Transverse colon (tissue), 4 donors: ENCODE results near the gene MYOT. TPM values are rescaled to one million over a fixed set of nuclear protein-coding genes. Genes with fewer than 3 reads are reported as not detected.

ENCODE experiments used
- DNase-seq: peaks from one replicate; pipeline ENCODE4 v3.0.0-alpha.2; 2019
- H3K27ac ChIP-seq, 4 donors: fragments of 200-600 bp; sonication (generic); 2 replicates each; pipeline ENCODE4 v1.5.1; 2016 to 2018; ENCODE audit warnings: inconsistent platforms in 4 of 4
- H3K27me3 ChIP-seq: fragments of 200-600 bp; sonication (generic); 2 replicates; pipeline ENCODE4 v1.5.1; 2017; ENCODE audit warnings: inconsistent platforms
- H3K36me3 ChIP-seq, 4 donors: fragments of 200-600 bp; sonication (generic); 2 replicates each; pipeline ENCODE4 v1.5.1; 2017 to 2019; ENCODE audit warnings: inconsistent platforms in 4 of 4
- H3K4me1 ChIP-seq, 4 donors: fragments of 200-600 bp; sonication (generic); 2 replicates each; pipeline ENCODE4 v1.5.1; 2017 to 2020; ENCODE audit warnings: inconsistent platforms in 4 of 4
- H3K4me3 ChIP-seq, 4 donors: fragments of 200-600 bp; sonication (generic); 1 replicate in 1 of 4; 2 replicates in 3 of 4; pipeline versions ENCODE4 v1.5.1 to v1.6.1; 2017 to 2019; ENCODE audit warnings: inconsistent platforms in 4 of 4
- H3K9me3 ChIP-seq, 2 donors: fragments of 200-600 bp; sonication (generic); 2 replicates each; pipeline ENCODE4 v1.5.1; 2017 to 2019; ENCODE audit warnings: inconsistent platforms in 2 of 2
- EP300 ChIP-seq: sonication (generic); formaldehyde crosslinking; IDR thresholded peaks from one replicate; pipeline ENCODE4 v1.6.1; 2017; ENCODE audit warnings: antibody characterized with exemption, low read depth
- POLR2A ChIP-seq: fragments of 450-650 bp; IDR thresholded peaks from one replicate; pipeline ENCODE4 v1.6.1; 2016; ENCODE audit warnings: antibody characterized with exemption, mild to moderate bottlenecking, moderate library complexity
- POLR2AphosphoS5 ChIP-seq, 3 donors: sonication (generic); formaldehyde crosslinking; IDR thresholded peaks; one replicate each; pipeline ENCODE4 v1.6.1; 2016; ENCODE audit warnings: antibody characterized with exemption in 3 of 3
- WGBS, 2 donors: methylation state at CpG; one replicate each; pipeline ENCODE4 v1.1.5; 2018; ENCODE audit warnings: low coverage in 1 of 2; 5-methylcytosine and 5-hydroxymethylcytosine counted together
- in situ Hi-C, 4 donors: fragments of 200-750 bp; cut with MboI; loops; one replicate each; pipeline versions ENCODE4 v1.15.0 to v1.15.1; 2017; ENCODE audit warnings: low sequenced_read_pairs in 3 of 4, low pct_ligation_motif_present in 1 of 4, low pct_unique_long_range_greater_than_20kb in 1 of 4
- intact Hi-C: fragments of 100-400 bp; cut with DNase I; formaldehyde crosslinking; loops from one replicate; pipeline ENCODE4 v1.15.1; 2023; ENCODE audit warnings: low total_unique reads
- total RNA-seq, 4 donors: library from RNA; depleted of rRNA; stranded (reverse); fragments of >200 nt; gene quantifications; one replicate each; pipeline ENCODE4 v1.1.0, GENCODE V29; 2016
- TF ChIP-seq, protein P1 (sequence below), 5 experiments: fragments of 200-600 bp in 3 of 5; fragments of 450-650 bp in 2 of 5; sonication (generic) in 3 of 5; IDR thresholded peaks; 1 replicate in 2 of 5; 2 replicates in 3 of 5; pipeline ENCODE4 v1.5.1; 2016 to 2017; ENCODE audit warnings: antibody characterized with exemption in 5 of 5, inconsistent platforms in 3 of 5, mild to moderate bottlenecking in 2 of 5, moderate library complexity in 1 of 5

The MYOT gene
- total RNA-seq, 4 donors from 2014 or later, result 2.9 to 7.1 (median 5.9) TPM; not detected in 1

GRCh38 chr5:137871571-137871970 lies 3.9 kb downstream of the MYOT start:
- intact Hi-C loops, result no loop called here
- DNase-seq, result no peak
- no peaks in the 10 kb centered on the region for H3K36me3 ChIP-seq
- no peaks in the 10 kb centered on the region for H3K9me3 ChIP-seq
- in situ Hi-C loops, result no loop called here
- H3K27ac ChIP-seq, result no peak overlapping the region
- no peak overlapping the region for H3K4me3 ChIP-seq
- H3K4me1 ChIP-seq, result no peaks in the 10 kb centered on the region
- TF ChIP-seq EP300, result no peak
- TF ChIP-seq, protein P1, sequence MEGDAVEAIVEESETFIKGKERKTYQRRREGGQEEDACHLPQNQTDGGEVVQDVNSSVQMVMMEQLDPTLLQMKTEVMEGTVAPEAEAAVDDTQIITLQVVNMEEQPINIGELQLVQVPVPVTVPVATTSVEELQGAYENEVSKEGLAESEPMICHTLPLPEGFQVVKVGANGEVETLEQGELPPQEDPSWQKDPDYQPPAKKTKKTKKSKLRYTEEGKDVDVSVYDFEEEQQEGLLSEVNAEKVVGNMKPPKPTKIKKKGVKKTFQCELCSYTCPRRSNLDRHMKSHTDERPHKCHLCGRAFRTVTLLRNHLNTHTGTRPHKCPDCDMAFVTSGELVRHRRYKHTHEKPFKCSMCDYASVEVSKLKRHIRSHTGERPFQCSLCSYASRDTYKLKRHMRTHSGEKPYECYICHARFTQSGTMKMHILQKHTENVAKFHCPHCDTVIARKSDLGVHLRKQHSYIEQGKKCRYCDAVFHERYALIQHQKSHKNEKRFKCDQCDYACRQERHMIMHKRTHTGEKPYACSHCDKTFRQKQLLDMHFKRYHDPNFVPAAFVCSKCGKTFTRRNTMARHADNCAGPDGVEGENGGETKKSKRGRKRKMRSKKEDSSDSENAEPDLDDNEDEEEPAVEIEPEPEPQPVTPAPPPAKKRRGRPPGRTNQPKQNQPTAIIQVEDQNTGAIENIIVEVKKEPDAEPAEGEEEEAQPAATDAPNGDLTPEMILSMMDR (IDR thresholded peaks at IDR 0.05), result no peak
- no peak for TF ChIP-seq POLR2AphosphoS5 (IDR thresholded peaks at IDR 0.05)
- no peak for TF ChIP-seq POLR2A
- WGBS, 2 donors, result 83 to 87% methylated on average over 3 of the region's 3 CpGs
- no peaks in the 10 kb centered on the region for H3K27me3 ChIP-seq

- in situ Hi-C loops (no loop called here), intact Hi-C loops (no loop called here)
- TF ChIP-seq POLR2A (no peak), EP300 (no peak), POLR2AphosphoS5 (IDR thresholded peaks at IDR 0.05) (no peak)
- TF ChIP-seq, protein P1 (IDR thresholded peaks at IDR 0.05), result no peak
- no peaks in the 10 kb centered on the region for H3K4me1 ChIP-seq
- H3K27ac ChIP-seq, result no peak overlapping the region
- no peak overlapping the region for H3K4me3 ChIP-seq
- no peak for DNase-seq
- WGBS, 2 donors, result 65 to 86% methylated on average over 3 of the region's 3 CpGs
- H3K36me3 ChIP-seq, result no peaks in the 10 kb centered on the region
- H3K27me3 ChIP-seq, result no peaks in the 10 kb centered on the region
- no peaks in the 10 kb centered on the region for H3K9me3 ChIP-seq
Observed at GRCh38 chr5:137872466-137872865, 4.8 kb downstream of the MYOT start.

DNA sequence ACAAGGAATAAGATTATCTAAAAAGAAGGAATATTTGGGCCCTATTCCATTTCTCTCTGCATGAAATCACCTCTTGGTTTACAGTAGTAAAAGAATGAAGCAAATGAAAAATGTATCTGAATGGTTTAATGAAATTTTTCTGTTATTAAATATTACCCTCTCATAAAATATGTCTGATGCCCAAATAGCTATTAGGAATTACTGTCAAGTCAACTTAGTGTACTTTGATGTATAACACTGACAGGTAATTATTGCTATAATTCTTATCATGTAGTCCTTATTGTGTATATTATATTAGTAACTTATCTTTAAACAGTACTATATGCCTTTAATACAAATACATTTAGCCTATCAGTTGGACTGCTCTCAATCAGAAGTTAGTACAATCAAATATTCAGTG lies 8.4 kb downstream of the MYOT start:
- no peaks in the 10 kb centered on the region for H3K4me1 ChIP-seq
- no peaks in the 10 kb centered on the region for H3K9me3 ChIP-seq
- H3K27me3 ChIP-seq, result no peaks in the 10 kb centered on the region
- no peak for DNase-seq
- H3K27ac ChIP-seq, result no peak overlapping the region
- H3K36me3 ChIP-seq, result no peaks in the 10 kb centered on the region
- in situ Hi-C loops (no loop called here), intact Hi-C loops (no loop called here)
- TF ChIP-seq, protein P1 (IDR thresholded peaks at IDR 0.05), result no peak
- no peak for TF ChIP-seq POLR2AphosphoS5 (IDR thresholded peaks at IDR 0.05)
- TF ChIP-seq POLR2A, result no peak
- TF ChIP-seq EP300, result no peak
- H3K4me3 ChIP-seq, result no peak overlapping the region

DNA sequence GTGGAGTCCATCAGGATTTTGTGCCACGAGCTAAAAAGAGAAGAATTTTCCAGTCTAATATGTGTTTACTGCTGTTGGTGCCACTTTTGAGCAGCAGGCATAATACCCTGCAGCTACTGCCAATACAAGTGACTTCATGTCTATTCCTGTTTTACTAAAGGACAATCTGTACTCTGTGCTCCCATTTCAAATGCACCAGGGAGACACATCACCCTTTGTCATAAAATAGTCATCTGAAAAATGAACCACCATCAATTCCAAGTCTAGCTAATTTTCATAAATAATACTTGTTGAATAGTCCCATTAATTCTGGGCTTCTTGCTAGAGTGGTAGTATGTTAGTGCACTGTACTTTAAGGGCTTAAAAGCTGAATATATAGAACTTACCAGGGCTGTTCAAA lies 12.7 kb downstream of the MYOT start:
- Histone ChIP-seq H3K4me1 (no peaks in the 10 kb centered on the region), H3K27me3 (no peaks in the 10 kb centered on the region), H3K27ac (no peak overlapping the region), H3K36me3 (no peaks in the 10 kb centered on the region), H3K4me3 (no peak overlapping the region), H3K9me3 (no peaks in the 10 kb centered on the region)
- no peak for TF ChIP-seq EP300
- TF ChIP-seq, protein P1 (IDR thresholded peaks at IDR 0.05), result no peak
- no peak for TF ChIP-seq POLR2A
- no peak for TF ChIP-seq POLR2AphosphoS5 (IDR thresholded peaks at IDR 0.05)
- DNase-seq, result no peak
- WGBS, 2 donors, result 46 to 79% methylated on average over 1 of the region's 1 CpG
- intact Hi-C loops, result no loop called here
- in situ Hi-C loops, result no loop called here
